GM12873 (cell line): ENCODE results near the gene MAML3.

Source experiments
- CTCF ChIP-seq: IDR thresholded peaks from 2 replicates; pipeline ENCODE4 v1.5.1; 2012; ENCODE audit warnings: low read depth, mild to moderate bottlenecking, moderate library complexity, low read length, control low read depth; ENCODE audit not compliant: insufficient read depth; ENCODE audit errors: missing control alignments

MAML3 gene

GRCh38 chr4:139886798-139887197 is 267.2 kb downstream of the MAML3 start:
- no peak for TF ChIP-seq CTCF

DNA sequence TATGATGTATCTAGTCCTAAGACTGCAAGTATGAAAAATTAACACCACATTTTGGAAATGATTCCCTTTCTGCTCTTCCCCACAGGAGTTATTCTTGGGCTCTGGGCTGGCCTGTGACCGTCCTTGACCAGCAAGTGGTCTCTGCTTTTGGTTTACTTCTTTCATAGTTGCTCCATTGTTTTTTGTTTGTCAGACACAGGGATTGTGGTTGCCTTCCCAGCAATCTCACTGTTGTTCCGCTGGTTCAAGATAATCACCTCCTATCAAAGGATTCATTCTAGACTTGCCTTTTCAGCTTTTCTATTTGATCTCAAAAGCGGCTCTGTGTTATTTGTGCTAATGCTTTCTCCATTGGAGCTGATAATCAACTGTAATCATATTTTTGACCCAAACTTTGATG is 269.5 kb downstream of the MAML3 start:
- no peak for TF ChIP-seq CTCF

DNA sequence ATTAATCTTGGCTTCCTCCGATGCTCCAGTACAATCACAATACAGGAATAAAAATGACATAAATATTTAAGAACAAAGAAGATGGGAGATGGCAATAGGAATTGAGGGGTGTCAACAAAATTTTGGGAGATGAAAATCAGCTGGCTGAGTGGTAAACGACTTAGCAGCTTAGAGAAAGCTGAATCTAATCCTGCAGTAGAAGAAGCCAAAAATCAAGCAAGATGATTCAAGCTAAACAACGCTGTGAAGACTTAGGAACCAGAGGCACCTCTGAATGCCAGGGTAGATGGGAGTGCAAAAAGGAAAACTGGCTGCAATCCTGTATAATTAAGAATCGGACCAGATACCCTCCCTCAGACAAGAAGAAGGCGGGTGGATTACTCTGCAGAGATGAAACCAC is 273.1 kb downstream of the MAML3 start:
- TF ChIP-seq CTCF: no peak

DNA sequence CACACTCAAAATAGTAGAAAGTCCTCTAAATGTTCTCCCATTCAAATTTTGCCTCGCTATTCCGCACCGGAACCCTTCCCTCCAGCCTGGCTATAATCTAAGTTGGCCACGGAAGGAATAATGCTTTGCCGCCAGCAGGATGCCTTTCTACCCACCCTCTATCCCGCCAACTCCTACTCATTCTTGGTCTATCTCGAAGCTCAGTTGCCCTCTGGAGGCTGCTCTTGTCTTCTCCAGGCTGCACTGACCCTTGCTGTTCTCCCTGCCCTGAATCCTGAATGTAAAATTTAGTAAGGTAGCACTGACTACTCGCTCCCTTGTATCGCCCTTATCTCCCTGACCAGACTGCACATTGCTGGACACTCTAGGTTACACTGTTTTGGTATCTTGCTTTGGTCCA is 275.9 kb downstream of the MAML3 start:
- no peak for TF ChIP-seq CTCF

DNA sequence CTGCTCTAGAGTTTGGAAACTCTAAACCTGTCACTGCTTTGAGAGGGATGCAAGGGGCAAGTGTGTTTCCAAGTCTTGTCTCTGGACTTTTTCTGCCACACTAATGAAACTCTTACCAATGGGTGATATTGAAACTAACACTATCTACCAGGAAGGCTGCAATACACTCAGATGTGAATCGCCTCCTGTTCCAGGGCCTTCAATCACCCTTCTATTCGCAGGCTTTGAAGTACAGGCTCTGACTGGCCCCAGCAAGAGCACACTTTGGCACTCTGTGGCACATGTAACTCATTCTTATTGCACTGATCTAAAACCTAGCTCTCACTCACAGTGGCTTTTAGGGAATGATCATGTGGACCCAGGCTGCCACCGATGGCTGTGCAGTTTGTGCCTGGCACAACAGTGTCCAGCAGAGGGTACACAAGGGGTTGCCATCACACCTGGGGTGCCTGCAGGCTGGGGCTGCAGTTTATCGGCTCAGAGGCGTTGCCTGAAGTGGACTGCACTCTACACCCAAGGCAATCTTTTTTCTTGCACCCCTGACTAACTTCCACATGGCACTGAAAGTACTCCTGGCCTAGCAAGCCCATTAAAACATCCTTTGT is 277.5 kb downstream of the MAML3 start:
- TF ChIP-seq CTCF: peak; percentile 4

- TF ChIP-seq CTCF: no peak
Observed at GRCh38 chr4:139875411-139875825, 278.6 kb downstream of the MAML3 start.

DNA sequence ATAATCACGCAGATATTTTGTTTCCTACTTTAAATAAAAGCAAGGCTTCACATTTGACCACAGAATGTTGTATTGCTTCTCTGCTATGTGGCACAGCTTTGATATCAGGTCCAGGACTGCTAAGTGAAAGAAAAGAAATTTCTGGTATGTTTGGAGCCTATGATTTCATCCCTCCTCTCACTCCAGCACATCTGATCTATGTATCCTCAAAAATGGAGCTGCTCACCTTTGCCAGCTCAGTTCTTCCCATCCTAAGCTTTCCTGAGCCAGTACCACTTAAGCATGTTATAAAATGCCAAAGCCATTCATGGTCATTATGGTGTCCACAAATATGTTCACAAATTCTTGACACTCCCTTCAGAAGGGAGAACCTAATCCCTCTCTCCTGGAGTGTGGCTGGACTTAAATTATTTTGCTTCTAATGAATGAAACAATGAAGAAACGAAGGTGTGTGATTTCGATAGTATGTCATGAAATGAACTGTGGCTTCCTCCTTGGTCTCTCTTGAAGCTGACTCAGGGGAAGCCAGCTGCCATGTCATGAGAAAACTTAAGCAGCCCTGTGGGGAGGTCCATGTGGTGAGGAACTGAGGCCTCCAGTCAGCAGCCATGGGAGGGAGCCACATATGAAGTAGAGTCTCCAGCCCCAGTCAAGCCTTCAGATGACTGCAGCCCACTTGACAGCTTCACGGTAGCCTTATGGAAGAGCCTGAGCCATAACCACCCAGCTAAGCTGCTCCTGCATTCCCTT is 280.7 kb downstream of the MAML3 start:
- TF ChIP-seq CTCF: no peak
